Esophagus squamous epithelium (tissue), 5 donors: ENCODE data around the gene EYS. TPM values are rescaled to one million over a fixed set of nuclear protein-coding genes. Genes with fewer than 3 reads are reported as not detected.

Experiments used
- DNase-seq: peaks from one replicate; lab custom pipeline; 2025; lab: John Stamatoyannopoulos, UW
- H3K27ac ChIP-seq, 4 donors: fragments of 200-600 bp; sonication (generic); one replicate each; pipeline ENCODE4 v1.5.1; 2016 to 2019; ENCODE audit warnings: mild to moderate bottlenecking in 1 of 4
- H3K27me3 ChIP-seq, 4 donors: fragments of 200-600 bp; sonication (generic); 1 replicate in 3 of 4; 2 replicates in 1 of 4; pipeline versions ENCODE4 v1.5.1 to v1.6.0; 2017 to 2021; ENCODE audit warnings: antibody characterized with exemption in 1 of 4
- H3K36me3 ChIP-seq, 3 donors: fragments of 200-600 bp; sonication (generic); one replicate each; pipeline ENCODE4 v1.5.1; 2016 to 2019
- H3K4me1 ChIP-seq, 3 donors: fragments of 200-600 bp; sonication (generic); one replicate each; pipeline ENCODE4 v1.5.1; 2017 to 2019
- H3K4me3 ChIP-seq, 4 donors: fragments of 200-600 bp; sonication (generic); 1 replicate in 3 of 4; 2 replicates in 1 of 4; pipeline ENCODE4 v1.5.1; 2016 to 2019; ENCODE audit warnings: mild to moderate bottlenecking in 2 of 4, moderate library complexity in 1 of 4
- H3K9me3 ChIP-seq, 3 donors: fragments of 200-600 bp; sonication (generic); one replicate each; pipeline ENCODE4 v1.5.1; 2016 to 2019
- CTCF ChIP-seq, 6 experiments: fragments of 450-650 bp in 4 of 6; fragments of 200-600 bp in 2 of 6; sonication (generic) in 2 of 6; IDR thresholded peaks; one replicate each; pipeline ENCODE4 v1.5.1; 2016 to 2019; ENCODE audit warnings: antibody characterized with exemption in 6 of 6, mild to moderate bottlenecking in 4 of 6, moderate library complexity in 4 of 6
- POLR2A ChIP-seq, 4 donors: fragments of 450-650 bp; IDR thresholded peaks; one replicate each; pipeline ENCODE4 v1.6.1; 2017; ENCODE audit warnings: antibody characterized with exemption in 4 of 4, mild to moderate bottlenecking in 4 of 4, moderate library complexity in 3 of 4
- WGBS, 2 donors: methylation state at CpG; one replicate each; pipeline ENCODE4 v1.1.5; 2018; 5-methylcytosine and 5-hydroxymethylcytosine counted together
- intact Hi-C: fragments of 100-400 bp; cut with DNase I; formaldehyde crosslinking; loops from one replicate; pipeline ENCODE4 v1.15.0; 2022
- total RNA-seq, 4 donors: library from RNA; depleted of rRNA; stranded (reverse); fragments of >200 nt; gene quantifications; one replicate each; pipeline ENCODE4 v1.1.0, GENCODE V29; 2016
- donor health status: DM: yes; HTN: yes; CAD: no.

The EYS gene
- total RNA-seq, 4 donors from 2014 or later: 0.87 TPM; not detected in 3

GRCh38 chr6:64591676-64592036, 1115.4 kb downstream of the EYS start:
- TF ChIP-seq POLR2A (IDR thresholded peaks at IDR 0.05): no peak
- no peak for TF ChIP-seq CTCF (IDR thresholded peaks at IDR 0.05)
- intact Hi-C loops: no loop called here
- H3K27me3 ChIP-seq: no peaks in the 10 kb centered on the region
- no peaks in the 10 kb centered on the region for H3K36me3 ChIP-seq
- WGBS, 2 donors: 71 to 73% methylated on average over 6 of the region's 6 CpGs
- no peaks in the 10 kb centered on the region for H3K9me3 ChIP-seq
- no peak overlapping the region for H3K4me3 ChIP-seq
- H3K27ac ChIP-seq: no peak overlapping the region
- no peaks in the 10 kb centered on the region for H3K4me1 ChIP-seq
- DNase-seq: no peak

GRCh38 chr6:64590965-64591675, 1115.9 kb downstream of the EYS start:
- H3K36me3 ChIP-seq: no peaks in the 10 kb centered on the region
- H3K4me3 ChIP-seq: no peak overlapping the region
- no peaks in the 10 kb centered on the region for H3K4me1 ChIP-seq
- intact Hi-C loops: no loop called here
- H3K27ac ChIP-seq: no peak overlapping the region
- no peaks in the 10 kb centered on the region for H3K27me3 ChIP-seq
- DNase-seq: no peak
- 52 to 56% methylated on average over 6 of the region's 6 CpGs for WGBS, 2 donors
- TF ChIP-seq POLR2A (IDR thresholded peaks at IDR 0.05) (no peak), CTCF (IDR thresholded peaks at IDR 0.05) (no peak)
- H3K9me3 ChIP-seq: no peaks in the 10 kb centered on the region

- TF ChIP-seq POLR2A (IDR thresholded peaks at IDR 0.05) (no peak), CTCF (IDR thresholded peaks at IDR 0.05) (no peak)
- no peaks in the 10 kb centered on the region for H3K27me3 ChIP-seq
- WGBS, 2 donors: 57 to 77% methylated on average over 3 of the region's 3 CpGs
- intact Hi-C loops: no loop called here
- no peaks in the 10 kb centered on the region for H3K36me3 ChIP-seq
- H3K4me3 ChIP-seq: no peak overlapping the region
- H3K4me1 ChIP-seq: no peaks in the 10 kb centered on the region
- H3K27ac ChIP-seq: no peak overlapping the region
- no peak for DNase-seq
- H3K9me3 ChIP-seq: no peaks in the 10 kb centered on the region
These were observed 1117.1 kb downstream of the EYS start for GRCh38 chr6:64589961-64590360.

- Histone ChIP-seq H3K9me3 (no peaks in the 10 kb centered on the region), H3K36me3 (no peaks in the 10 kb centered on the region), H3K4me1 (no peaks in the 10 kb centered on the region), H3K27ac (no peak overlapping the region), H3K4me3 (no peak overlapping the region), H3K27me3 (no peaks in the 10 kb centered on the region)
- no peak for DNase-seq
- intact Hi-C loops: no loop called here
- 52 to 53% methylated on average over 1 of the region's 1 CpG for WGBS, 2 donors
- TF ChIP-seq CTCF (IDR thresholded peaks at IDR 0.05): no peak
- no peak for TF ChIP-seq POLR2A (IDR thresholded peaks at IDR 0.05)
These were observed 1126.7 kb downstream of the EYS start for GRCh38 chr6:64580346-64580745.

DNA sequence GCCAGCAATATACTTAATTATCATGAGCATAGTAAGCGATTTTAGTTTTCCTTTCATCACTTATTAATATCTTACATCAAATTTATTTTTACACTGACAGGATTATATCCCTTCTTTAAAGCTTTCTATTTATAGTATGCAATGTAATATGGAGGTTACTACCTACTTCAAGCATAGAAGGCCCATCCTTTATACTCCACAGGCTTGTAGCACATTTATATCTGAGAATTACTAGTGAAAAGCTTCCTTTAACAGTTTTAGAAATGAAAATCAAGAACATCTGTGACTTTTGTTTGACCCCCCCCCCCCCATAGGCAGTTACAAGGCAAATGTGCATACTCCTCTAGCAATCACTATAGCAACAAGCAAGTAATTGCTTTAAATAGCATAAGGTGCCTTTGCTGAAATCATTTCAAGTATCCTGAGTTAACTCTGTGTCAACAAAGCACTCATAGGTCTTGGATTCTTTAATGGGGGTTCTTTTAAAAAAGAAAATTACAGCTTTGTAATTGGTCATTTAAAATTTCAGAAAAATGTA, 1153.7 kb downstream of the EYS start:
- 77 to 79% methylated on average over 1 of the region's 1 CpG for WGBS, 2 donors
- H3K36me3 ChIP-seq: no peaks in the 10 kb centered on the region
- H3K27me3 ChIP-seq: no peaks in the 10 kb centered on the region
- H3K9me3 ChIP-seq: no peaks in the 10 kb centered on the region
- H3K4me3 ChIP-seq: no peak overlapping the region
- intact Hi-C loops: no loop called here
- no peak for DNase-seq
- H3K4me1 ChIP-seq: no peaks in the 10 kb centered on the region
- no peak overlapping the region for H3K27ac ChIP-seq
- TF ChIP-seq CTCF (IDR thresholded peaks at IDR 0.05) (no peak), POLR2A (IDR thresholded peaks at IDR 0.05) (no peak)
